Measurements from ENCODE around the gene BMP8B. TPM values are rescaled to one million over a fixed set of nuclear protein-coding genes. Genes with fewer than 3 reads are reported as not detected.

Gene BMP8B
- total RNA-seq, 1 donor from 2014 or later, result 0.16 TPM

DNA sequence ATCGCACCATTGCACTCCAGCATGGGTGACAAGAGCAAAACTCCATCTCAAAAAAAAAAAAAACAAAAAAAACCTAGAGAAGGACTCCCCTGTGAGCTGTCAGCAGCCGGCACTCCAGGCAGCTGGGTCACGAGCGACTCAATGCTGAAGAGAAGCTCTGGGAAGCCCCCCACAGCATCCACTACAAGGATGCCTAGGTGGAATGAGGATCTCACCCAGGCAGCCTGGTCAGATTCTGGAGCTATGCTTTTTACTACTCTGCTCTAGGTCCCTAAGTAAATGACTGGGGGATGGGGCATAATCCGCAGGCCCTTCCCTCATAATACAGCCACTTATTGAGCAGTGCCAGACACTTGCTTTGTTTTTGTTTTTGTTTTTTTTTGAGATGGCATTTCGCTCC is 6.6 kb downstream of the BMP8B start:
- H3K36me3 Mint-ChIP-seq (ENCODE audit: low read depth, unreplicated experiment), result no peaks in the 10 kb centered on the region
- Histone ChIP-seq H3K79me2 (ENCODE audit: insufficient read depth, low read length) (no peaks in the 10 kb centered on the region), H3K27ac (ENCODE audit: low read depth, low read length) (no peak overlapping the region), H3K4me3 (ENCODE audit: insufficient read depth, low read depth, low read length) (no peak overlapping the region), H3K4me1 (ENCODE audit: insufficient read depth, low read length) (no peaks in the 10 kb centered on the region), H3K9me3 (ENCODE audit: insufficient read depth, low read depth, low read length) (no peaks in the 10 kb centered on the region), H3K27me3 (ENCODE audit: insufficient read depth, low read length) (peaks cover 17% of the 10 kb centered on the region), H3K4me2 (ENCODE audit: low read length) (no peak overlapping the region), H2AFZ (ENCODE audit: low read depth, low read length) (no peak overlapping the region), H4K20me1 (ENCODE audit: insufficient read depth, low read length) (no peaks in the 10 kb centered on the region), H3K36me3 (ENCODE audit: insufficient read depth, low read length) (no peaks in the 10 kb centered on the region), H3K9ac (ENCODE audit: low read length) (no peak overlapping the region)
- H3K4me3 Mint-ChIP-seq (ENCODE audit: unreplicated experiment), result no peak overlapping the region
- no peak for TF ChIP-seq EZH2 (IDR thresholded peaks at IDR 0.05; ENCODE audit: insufficient read depth, low read length)
- H3K4me1 Mint-ChIP-seq (ENCODE audit: low read depth, unreplicated experiment), result peaks cover 5% of the 10 kb centered on the region
- no peak for DNase-seq (ENCODE audit: low read depth)
- peaks cover 3% of the 10 kb centered on the region for H3K9me3 Mint-ChIP-seq (ENCODE audit: unreplicated experiment)
- no peak for FAIRE-seq
- no peak overlapping the region for H3K27ac Mint-ChIP-seq (ENCODE audit: unreplicated experiment)
- peaks cover 59% of the 10 kb centered on the region for H3K27me3 Mint-ChIP-seq (ENCODE audit: low read depth, unreplicated experiment)

DNA sequence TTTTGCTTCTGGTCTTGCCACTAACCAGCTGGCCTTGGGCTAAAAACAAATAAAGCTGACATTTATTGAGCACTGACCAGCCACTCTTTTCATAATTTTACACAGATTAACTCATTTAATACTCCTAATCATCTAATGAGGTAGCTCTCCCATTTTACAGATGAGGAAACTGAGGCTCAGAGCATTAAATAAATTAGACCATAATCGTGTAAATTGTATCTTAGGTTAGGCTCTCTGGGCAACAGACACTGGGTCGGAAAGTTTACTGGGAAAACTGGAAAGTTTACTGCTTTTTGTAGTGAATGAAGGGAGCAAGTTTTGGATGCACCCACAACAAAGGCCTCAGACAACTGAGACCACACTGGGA is 7.3 kb downstream of the BMP8B start:
- no peak overlapping the region for H3K4me2 ChIP-seq (ENCODE audit: low read length)
- peaks cover 3% of the 10 kb centered on the region for H3K9me3 Mint-ChIP-seq (ENCODE audit: unreplicated experiment)
- H3K9ac ChIP-seq (ENCODE audit: low read length), result no peak overlapping the region
- no peaks in the 10 kb centered on the region for H3K79me2 ChIP-seq (ENCODE audit: insufficient read depth, low read length)
- DNase-seq (ENCODE audit: low read depth) (no peak), FAIRE-seq (no peak)
- no peaks in the 10 kb centered on the region for H4K20me1 ChIP-seq (ENCODE audit: insufficient read depth, low read length)
- H3K36me3 ChIP-seq (ENCODE audit: insufficient read depth, low read length), result no peaks in the 10 kb centered on the region
- peaks cover 52% of the 10 kb centered on the region for H3K27me3 Mint-ChIP-seq (ENCODE audit: low read depth, unreplicated experiment)
- no peaks in the 10 kb centered on the region for H3K36me3 Mint-ChIP-seq (ENCODE audit: low read depth, unreplicated experiment)
- no peak overlapping the region for H3K4me3 ChIP-seq (ENCODE audit: insufficient read depth, low read depth, low read length)
- no peak overlapping the region for H3K27ac Mint-ChIP-seq (ENCODE audit: unreplicated experiment)
- peaks cover 12% of the 10 kb centered on the region for H3K4me1 Mint-ChIP-seq (ENCODE audit: low read depth, unreplicated experiment)
- no peaks in the 10 kb centered on the region for H3K9me3 ChIP-seq (ENCODE audit: insufficient read depth, low read depth, low read length)
- H2AFZ ChIP-seq (ENCODE audit: low read depth, low read length), result no peak overlapping the region
- H3K27ac ChIP-seq (ENCODE audit: low read depth, low read length), result no peak overlapping the region
- H3K27me3 ChIP-seq (ENCODE audit: insufficient read depth, low read length), result peaks cover 16% of the 10 kb centered on the region
- H3K4me1 ChIP-seq (ENCODE audit: insufficient read depth, low read length), result no peaks in the 10 kb centered on the region
- TF ChIP-seq EZH2 (IDR thresholded peaks at IDR 0.05; ENCODE audit: insufficient read depth, low read length), result no peak
- TF ChIP-seq, protein P1, sequence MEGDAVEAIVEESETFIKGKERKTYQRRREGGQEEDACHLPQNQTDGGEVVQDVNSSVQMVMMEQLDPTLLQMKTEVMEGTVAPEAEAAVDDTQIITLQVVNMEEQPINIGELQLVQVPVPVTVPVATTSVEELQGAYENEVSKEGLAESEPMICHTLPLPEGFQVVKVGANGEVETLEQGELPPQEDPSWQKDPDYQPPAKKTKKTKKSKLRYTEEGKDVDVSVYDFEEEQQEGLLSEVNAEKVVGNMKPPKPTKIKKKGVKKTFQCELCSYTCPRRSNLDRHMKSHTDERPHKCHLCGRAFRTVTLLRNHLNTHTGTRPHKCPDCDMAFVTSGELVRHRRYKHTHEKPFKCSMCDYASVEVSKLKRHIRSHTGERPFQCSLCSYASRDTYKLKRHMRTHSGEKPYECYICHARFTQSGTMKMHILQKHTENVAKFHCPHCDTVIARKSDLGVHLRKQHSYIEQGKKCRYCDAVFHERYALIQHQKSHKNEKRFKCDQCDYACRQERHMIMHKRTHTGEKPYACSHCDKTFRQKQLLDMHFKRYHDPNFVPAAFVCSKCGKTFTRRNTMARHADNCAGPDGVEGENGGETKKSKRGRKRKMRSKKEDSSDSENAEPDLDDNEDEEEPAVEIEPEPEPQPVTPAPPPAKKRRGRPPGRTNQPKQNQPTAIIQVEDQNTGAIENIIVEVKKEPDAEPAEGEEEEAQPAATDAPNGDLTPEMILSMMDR (IDR thresholded peaks at IDR 0.05; ENCODE audit: insufficient read depth, low read depth, low read length), result no peak
- no peak overlapping the region for H3K4me3 Mint-ChIP-seq (ENCODE audit: unreplicated experiment)

DNA sequence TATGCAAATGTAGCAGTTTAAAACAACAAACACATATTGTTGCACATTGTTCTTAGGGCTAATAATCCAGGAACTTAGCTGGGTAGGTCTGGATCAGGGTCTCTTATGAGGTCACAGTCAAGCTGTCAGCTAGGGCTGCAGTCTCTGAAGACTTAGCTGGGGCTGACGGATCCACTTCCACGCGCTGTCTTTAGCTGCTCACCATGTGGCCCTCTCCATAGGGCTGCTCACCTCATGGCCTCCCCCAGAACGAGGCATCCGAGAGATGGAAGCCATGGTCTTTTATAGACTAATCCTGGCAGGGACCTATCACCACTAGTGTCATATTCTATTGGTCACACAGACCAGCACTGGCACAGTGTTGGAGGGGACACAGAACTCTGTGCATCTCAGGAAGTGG is 8.8 kb downstream of the BMP8B start:
- DNase-seq (ENCODE audit: low read depth) (no peak), FAIRE-seq (no peak)
- peaks cover 15% of the 10 kb centered on the region for H3K4me1 Mint-ChIP-seq (ENCODE audit: low read depth, unreplicated experiment)
- Histone ChIP-seq H3K79me2 (ENCODE audit: insufficient read depth, low read length) (no peaks in the 10 kb centered on the region), H2AFZ (ENCODE audit: low read depth, low read length) (no peak overlapping the region), H4K20me1 (ENCODE audit: insufficient read depth, low read length) (no peaks in the 10 kb centered on the region), H3K4me3 (ENCODE audit: insufficient read depth, low read depth, low read length) (no peak overlapping the region), H3K9ac (ENCODE audit: low read length) (no peak overlapping the region), H3K4me2 (ENCODE audit: low read length) (no peak overlapping the region), H3K27ac (ENCODE audit: low read depth, low read length) (no peak overlapping the region), H3K4me1 (ENCODE audit: insufficient read depth, low read length) (no peaks in the 10 kb centered on the region), H3K9me3 (ENCODE audit: insufficient read depth, low read depth, low read length) (no peaks in the 10 kb centered on the region), H3K36me3 (ENCODE audit: insufficient read depth, low read length) (no peaks in the 10 kb centered on the region), H3K27me3 (ENCODE audit: insufficient read depth, low read length) (peaks cover 16% of the 10 kb centered on the region)
- H3K4me3 Mint-ChIP-seq (ENCODE audit: unreplicated experiment), result no peak overlapping the region
- no peaks in the 10 kb centered on the region for H3K36me3 Mint-ChIP-seq (ENCODE audit: low read depth, unreplicated experiment)
- H3K9me3 Mint-ChIP-seq (ENCODE audit: unreplicated experiment), result peaks cover 3% of the 10 kb centered on the region
- H3K27ac Mint-ChIP-seq (ENCODE audit: unreplicated experiment), result no peak overlapping the region
- peaks cover 42% of the 10 kb centered on the region for H3K27me3 Mint-ChIP-seq (ENCODE audit: low read depth, unreplicated experiment)
- TF ChIP-seq EZH2 (IDR thresholded peaks at IDR 0.05; ENCODE audit: insufficient read depth, low read length), result no peak
- TF ChIP-seq, protein P1 (IDR thresholded peaks at IDR 0.05; ENCODE audit: insufficient read depth, low read depth, low read length), result no peak

All from astrocyte (in vitro differentiated cells and primary cell).